Measurements from ENCODE around the gene RBBP4.

DNA sequence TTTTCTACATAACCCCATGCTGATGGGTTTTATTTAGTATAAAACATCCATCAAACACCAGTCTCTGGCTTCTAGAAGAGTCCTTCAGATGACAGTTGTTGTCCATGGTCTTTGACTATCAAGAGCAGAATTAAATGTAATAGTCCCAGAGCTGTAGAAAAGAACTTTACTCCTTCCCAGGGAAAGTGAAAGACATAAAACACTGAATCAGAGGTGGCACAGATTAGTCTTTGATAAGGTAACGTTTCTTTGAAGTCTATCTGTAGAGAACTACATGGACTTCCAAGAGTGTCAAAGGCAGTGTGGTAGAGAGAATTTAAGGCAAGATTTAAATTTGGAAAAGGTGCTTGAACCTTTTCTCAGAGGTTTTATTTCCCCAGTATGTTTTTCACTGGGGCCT, 29.6 kb downstream of the RBBP4 start:
- TF ChIP-seq POLR2AphosphoS5 (IDR thresholded peaks at IDR 0.05; ENCODE audit: low read depth, low read length) (no peak), POLR2A (IDR thresholded peaks at IDR 0.05; ENCODE audit: low read depth, low read length) (no peak)

Measured in GM12892 (cell line).